Measurements from ENCODE around the gene HHATL. TPM values are rescaled to one million over a fixed set of nuclear protein-coding genes. Genes with fewer than 3 reads are reported as not detected.

Gene HHATL
- total RNA-seq, 3 donors from 2014 or later (not counting 1 experiment from before 2014, with no cell fraction given): not detected

- intact Hi-C loops (cut with micrococcal nuclease): no loop called here
- no peaks in the 10 kb centered on the region for H3K9me3 Mint-ChIP-seq
- 96% methylated on average over 5 of the region's 5 CpGs for WGBS (ENCODE audit: insufficient coverage)
- ATAC-seq (no peak), DNase-seq (no peak)
- H3K27me3 Mint-ChIP-seq (ENCODE audit: low read depth in 2 of 2): no peaks in the 10 kb centered on the region
- no peaks in the 10 kb centered on the region for H3K36me3 ChIP-seq (ENCODE audit: control insufficient read depth, insufficient read depth, low read length)
- no peaks in the 10 kb centered on the region for H3K9me3 ChIP-seq (ENCODE audit: control insufficient read depth, insufficient read depth, low read length)
- H3K27ac Mint-ChIP-seq: no peak overlapping the region
- no peaks in the 10 kb centered on the region for H3K36me3 Mint-ChIP-seq
- no peaks in the 10 kb centered on the region for H3K4me1 ChIP-seq (ENCODE audit: control insufficient read depth, insufficient read depth, low read length)
- H3K4me3 Mint-ChIP-seq: no peak overlapping the region
- TF ChIP-seq, protein P1, sequence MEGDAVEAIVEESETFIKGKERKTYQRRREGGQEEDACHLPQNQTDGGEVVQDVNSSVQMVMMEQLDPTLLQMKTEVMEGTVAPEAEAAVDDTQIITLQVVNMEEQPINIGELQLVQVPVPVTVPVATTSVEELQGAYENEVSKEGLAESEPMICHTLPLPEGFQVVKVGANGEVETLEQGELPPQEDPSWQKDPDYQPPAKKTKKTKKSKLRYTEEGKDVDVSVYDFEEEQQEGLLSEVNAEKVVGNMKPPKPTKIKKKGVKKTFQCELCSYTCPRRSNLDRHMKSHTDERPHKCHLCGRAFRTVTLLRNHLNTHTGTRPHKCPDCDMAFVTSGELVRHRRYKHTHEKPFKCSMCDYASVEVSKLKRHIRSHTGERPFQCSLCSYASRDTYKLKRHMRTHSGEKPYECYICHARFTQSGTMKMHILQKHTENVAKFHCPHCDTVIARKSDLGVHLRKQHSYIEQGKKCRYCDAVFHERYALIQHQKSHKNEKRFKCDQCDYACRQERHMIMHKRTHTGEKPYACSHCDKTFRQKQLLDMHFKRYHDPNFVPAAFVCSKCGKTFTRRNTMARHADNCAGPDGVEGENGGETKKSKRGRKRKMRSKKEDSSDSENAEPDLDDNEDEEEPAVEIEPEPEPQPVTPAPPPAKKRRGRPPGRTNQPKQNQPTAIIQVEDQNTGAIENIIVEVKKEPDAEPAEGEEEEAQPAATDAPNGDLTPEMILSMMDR (IDR thresholded peaks at IDR 0.05): no peak
- H3K4me3 ChIP-seq (ENCODE audit: low read length): no peak overlapping the region
- H3K27me3 ChIP-seq (ENCODE audit: control insufficient read depth, insufficient read depth, low read length): no peaks in the 10 kb centered on the region
- peaks cover 0 to 6% of the 10 kb centered on the region in 2 donors for H3K4me1 Mint-ChIP-seq
- H3K27ac ChIP-seq (ENCODE audit: low read length): no peak overlapping the region
These were observed 41.0 kb downstream of the HHATL start for GRCh38 chr3:42661593-42662022.

- intact Hi-C loops (cut with micrococcal nuclease): no loop called here
- H3K9me3 ChIP-seq (ENCODE audit: control insufficient read depth, insufficient read depth, low read length): no peaks in the 10 kb centered on the region
- H3K4me3 Mint-ChIP-seq: no peak overlapping the region
- no peaks in the 10 kb centered on the region for H3K27me3 ChIP-seq (ENCODE audit: control insufficient read depth, insufficient read depth, low read length)
- TF ChIP-seq, protein P1 (IDR thresholded peaks at IDR 0.05): no peak
- H3K27ac ChIP-seq (ENCODE audit: low read length): no peak overlapping the region
- H3K36me3 ChIP-seq (ENCODE audit: control insufficient read depth, insufficient read depth, low read length): no peaks in the 10 kb centered on the region
- WGBS (ENCODE audit: insufficient coverage): 87% methylated on average over 4 of the region's 4 CpGs
- no peaks in the 10 kb centered on the region for H3K36me3 Mint-ChIP-seq
- H3K27ac Mint-ChIP-seq: no peak overlapping the region
- no peaks in the 10 kb centered on the region for H3K27me3 Mint-ChIP-seq (ENCODE audit: low read depth in 2 of 2)
- DNase-seq (no peak), ATAC-seq (no peak)
- H3K4me3 ChIP-seq (ENCODE audit: low read length): no peak overlapping the region
- no peaks in the 10 kb centered on the region for H3K9me3 Mint-ChIP-seq
- H3K4me1 ChIP-seq (ENCODE audit: control insufficient read depth, insufficient read depth, low read length): no peaks in the 10 kb centered on the region
- peaks cover 0 to 13% of the 10 kb centered on the region in 2 donors for H3K4me1 Mint-ChIP-seq
These were observed 41.7 kb downstream of the HHATL start for GRCh38 chr3:42660898-42661297.

DNA sequence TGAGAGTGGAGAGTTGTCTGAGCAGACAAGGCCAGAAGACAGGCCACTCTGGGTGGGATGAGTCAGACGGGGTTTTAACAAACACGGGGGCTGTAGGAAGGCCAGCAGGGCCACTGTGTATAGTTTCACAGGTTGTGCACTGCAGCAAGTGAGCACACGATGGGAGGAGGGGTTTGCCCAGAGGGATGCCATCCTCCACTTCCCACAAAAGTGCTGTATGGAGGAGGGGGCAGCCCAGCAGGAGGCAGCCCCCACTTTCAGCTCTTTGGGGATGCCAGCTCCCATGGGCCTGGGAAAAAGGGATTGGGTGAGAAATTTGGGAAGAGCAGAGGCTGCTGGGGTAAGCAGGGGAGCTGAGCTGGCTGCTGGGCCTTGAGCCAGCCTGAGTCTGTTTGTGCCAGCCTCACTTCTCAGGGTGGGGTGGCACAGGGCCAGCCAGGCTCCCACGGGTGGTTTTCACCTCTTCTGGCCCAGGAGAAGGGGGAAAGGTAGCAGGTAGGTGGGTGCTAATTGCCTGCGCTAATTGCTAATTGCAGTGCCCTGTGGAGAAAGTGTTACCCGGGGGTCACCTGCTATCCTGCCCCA, 42.4 kb downstream of the HHATL start:
- no peak for DNase-seq
- no peak overlapping the region for H3K4me3 ChIP-seq (ENCODE audit: low read length)

More for the DNA sequence above, 42.4 kb downstream of the HHATL start:
- Histone ChIP-seq H3K36me3 (ENCODE audit: control insufficient read depth, insufficient read depth, low read length) (no peaks in the 10 kb centered on the region), H3K4me1 (ENCODE audit: control insufficient read depth, insufficient read depth, low read length) (peaks cover 2% of the 10 kb centered on the region), H3K9me3 (ENCODE audit: control insufficient read depth, insufficient read depth, low read length) (no peaks in the 10 kb centered on the region), H3K27me3 (ENCODE audit: control insufficient read depth, insufficient read depth, low read length) (no peaks in the 10 kb centered on the region), H3K27ac (ENCODE audit: low read length) (no peak overlapping the region)
- intact Hi-C loops (cut with micrococcal nuclease): no loop called here
- ATAC-seq: no peak
- Mint-ChIP-seq H3K27ac (no peak overlapping the region), H3K27me3 (ENCODE audit: low read depth in 2 of 2) (no peaks in the 10 kb centered on the region), H3K4me1 (peaks cover 0 to 17% of the 10 kb centered on the region in 2 donors), H3K36me3 (no peaks in the 10 kb centered on the region), H3K9me3 (no peaks in the 10 kb centered on the region), H3K4me3 (no peak overlapping the region)
- 70% methylated on average over 6 of the region's 6 CpGs for WGBS (ENCODE audit: insufficient coverage)
- TF ChIP-seq, protein P1 (IDR thresholded peaks at IDR 0.05): no peak
